Measurements from ENCODE around the gene NOL4L. TPM values are rescaled to one million over a fixed set of nuclear protein-coding genes. Genes with fewer than 3 reads are reported as not detected.

NOL4L gene
- total and polyA plus RNA-seq, 2 donors (not counting 3 experiments of a cell fraction or from before 2014, with no cell fraction given) = 55.2 to 79.6 TPM

DNA sequence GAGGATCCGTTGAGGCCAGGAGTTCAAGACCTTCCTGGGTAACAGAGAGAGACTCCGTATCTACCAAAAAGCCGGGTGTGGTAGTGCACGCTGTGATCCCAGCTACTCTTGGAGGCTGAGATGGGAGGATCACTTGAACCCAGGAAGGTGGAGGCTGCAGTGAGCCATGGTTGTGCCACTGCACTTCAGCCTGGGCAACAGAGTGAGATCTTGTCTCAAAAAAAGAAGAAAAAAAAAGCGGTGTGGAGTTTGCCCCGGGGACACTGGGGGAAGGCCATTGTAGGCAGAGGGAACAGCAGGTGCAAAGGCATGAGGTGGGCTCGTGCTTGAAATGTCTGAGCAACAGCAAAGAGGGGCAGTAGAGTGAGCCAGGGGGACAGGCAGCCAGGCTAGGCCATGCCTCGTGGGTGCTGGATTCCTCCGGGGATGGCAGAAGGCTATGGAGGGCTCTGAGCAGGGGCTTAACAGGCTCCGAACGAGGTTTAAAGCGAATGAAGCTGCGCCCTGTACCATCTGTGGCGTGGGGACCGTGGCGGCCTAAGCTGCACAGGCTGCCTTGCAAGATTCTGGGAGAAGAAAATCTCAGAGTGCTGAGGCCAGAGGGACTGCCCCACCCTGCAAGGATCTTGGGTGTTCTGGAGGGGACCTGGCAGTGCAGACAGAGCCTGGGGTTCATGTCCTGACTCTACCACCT, 36.9 kb upstream of the NOL4L start:
- FAIRE-seq = no peak

DNA sequence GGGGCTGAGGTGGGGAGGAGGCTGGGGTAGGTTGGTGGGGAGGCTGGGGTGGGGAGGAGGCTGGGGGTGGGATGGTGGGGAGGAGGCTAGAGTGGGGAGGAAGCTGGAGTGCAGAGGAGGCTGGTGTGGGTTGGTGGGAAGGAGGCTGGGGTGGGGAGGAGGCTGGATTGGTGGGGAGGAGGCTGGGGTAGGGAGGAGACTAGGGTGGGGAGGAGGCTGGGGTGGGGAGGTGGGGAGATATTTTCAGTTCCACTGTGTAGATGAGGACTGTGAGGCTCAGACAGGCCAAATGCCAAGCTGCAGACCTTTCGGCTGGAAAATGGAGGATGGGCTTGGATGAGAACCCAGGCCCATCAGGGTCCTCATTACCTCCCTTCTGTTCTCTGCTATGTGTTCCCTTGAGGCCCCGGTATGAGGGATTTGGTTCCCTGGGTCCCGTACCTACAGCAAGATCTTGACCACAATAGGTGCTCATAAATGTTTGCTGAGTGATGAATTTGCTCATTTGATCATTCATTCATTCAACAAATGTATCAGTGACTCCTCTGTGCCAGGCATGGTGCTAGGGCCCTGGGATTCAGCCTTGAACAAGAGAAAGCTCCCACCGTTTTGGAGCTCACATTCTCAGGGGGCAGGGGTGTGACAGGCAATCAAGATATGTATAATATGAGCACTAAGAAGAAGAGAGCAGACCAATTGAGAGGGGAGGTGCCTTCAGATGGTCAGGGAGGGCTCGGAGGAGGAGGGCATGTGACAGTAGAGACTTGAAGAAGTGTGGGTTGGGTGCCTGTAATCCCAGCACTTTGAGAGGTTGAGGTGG, 36.1 kb upstream of the NOL4L start:
- TF ChIP-seq POLR2AphosphoS5 (IDR thresholded peaks at IDR 0.05; ENCODE audit: insufficient read depth, low read depth, low read length) = no peak
- Histone ChIP-seq H3K4me2 (ENCODE audit: insufficient read depth, low read length) (no peak overlapping the region), H3K27ac (ENCODE audit: insufficient read depth, low read depth, low read length) (no peak overlapping the region), H3K9ac (replicated peaks; ENCODE audit: extremely low read depth, insufficient read depth, low read length) (no peak overlapping the region), H3K79me2 (ENCODE audit: control insufficient read depth, insufficient read depth, low read length) (no peaks in the 10 kb centered on the region), H3K4me1 (ENCODE audit: control insufficient read depth, extremely low read depth, insufficient read depth, low read length) (no peaks in the 10 kb centered on the region), H3K36me3 (ENCODE audit: control insufficient read depth in 2 of 2, extremely low read depth in 1 of 2, insufficient read depth in 2 of 2, low read length in 2 of 2) (no peaks in the 10 kb centered on the region), H3K27me3 (ENCODE audit: control insufficient read depth in 2 of 2, insufficient read depth in 2 of 2, low read length in 2 of 2) (no peaks in the 10 kb centered on the region), H3K9me1 (replicated peaks; ENCODE audit: control insufficient read depth, extremely low read depth, insufficient read depth, low read length) (no peaks in the 10 kb centered on the region), H3K4me3 (replicated peaks in 1 of 3; ENCODE audit: insufficient read depth in 1 of 3, low read depth in 1 of 3, low read length in 3 of 3) (no peak overlapping the region), H3K9me3 (replicated peaks; ENCODE audit: control insufficient read depth, insufficient read depth, low read length) (no peaks in the 10 kb centered on the region), H2AFZ (ENCODE audit: low read depth, low read length) (no peak overlapping the region), H4K20me1 (replicated peaks; ENCODE audit: control insufficient read depth, extremely low read depth, insufficient read depth, low read length) (no peaks in the 10 kb centered on the region)
- BruUV-seq (replicated peaks) = no TSS peak
- DNase-seq (ENCODE audit: low read depth, low spot score) (no peak), FAIRE-seq (no peak)
- intact Hi-C loops (cut with micrococcal nuclease) (no loop called here), dilution Hi-C loops (cut with MboI; ENCODE audit: extremely low pct_ligation_motif_present, low sequenced_read_pairs) (no loop called here)
- ChIA-PET CTCF (interaction anchor here (1.8 kb wide), 1 partner anchor 10 kb away, joined by 6 read pairs; no protein-coding TSS in a partner anchor), POLR2A (interaction anchor here (0.7 kb wide), 1 partner anchor 213 kb away, joined by 5 read pairs; no protein-coding TSS in a partner anchor)

More for the DNA sequence above, 36.9 kb upstream of the NOL4L start:
- Histone ChIP-seq H2AFZ (ENCODE audit: low read depth, low read length) (no peak overlapping the region), H3K9me1 (replicated peaks; ENCODE audit: control insufficient read depth, extremely low read depth, insufficient read depth, low read length) (no peaks in the 10 kb centered on the region), H3K27me3 (ENCODE audit: control insufficient read depth in 2 of 2, insufficient read depth in 2 of 2, low read length in 2 of 2) (peaks cover 0 to 3% of the 10 kb centered on the region in 2 experiments), H3K9me3 (replicated peaks; ENCODE audit: control insufficient read depth, insufficient read depth, low read length) (no peaks in the 10 kb centered on the region), H4K20me1 (replicated peaks; ENCODE audit: control insufficient read depth, extremely low read depth, insufficient read depth, low read length) (no peaks in the 10 kb centered on the region), H3K27ac (ENCODE audit: insufficient read depth, low read depth, low read length) (no peak overlapping the region), H3K4me2 (ENCODE audit: insufficient read depth, low read length) (no peak overlapping the region), H3K4me1 (ENCODE audit: control insufficient read depth, extremely low read depth, insufficient read depth, low read length) (no peaks in the 10 kb centered on the region), H3K4me3 (replicated peaks in 1 of 3; ENCODE audit: insufficient read depth in 1 of 3, low read depth in 1 of 3, low read length in 3 of 3) (no peak overlapping the region), H3K9ac (replicated peaks; ENCODE audit: extremely low read depth, insufficient read depth, low read length) (no peak overlapping the region), H3K79me2 (ENCODE audit: control insufficient read depth, insufficient read depth, low read length) (no peaks in the 10 kb centered on the region), H3K36me3 (ENCODE audit: control insufficient read depth in 2 of 2, extremely low read depth in 1 of 2, insufficient read depth in 2 of 2, low read length in 2 of 2) (no peaks in the 10 kb centered on the region)
- no peak for DNase-seq (ENCODE audit: low read depth, low spot score)
- BruUV-seq (replicated peaks) = no TSS peak
- CTCF ChIA-PET = no interaction called here
- TF ChIP-seq FOS (IDR thresholded peaks at IDR 0.05; ENCODE audit: borderline replicate concordance, insufficient read depth, low read length) (no peak), MYC (IDR thresholded peaks at IDR 0.05; ENCODE audit: low read depth, low read length) (no peak)
- dilution Hi-C loops (cut with MboI; ENCODE audit: extremely low pct_ligation_motif_present, low sequenced_read_pairs) (no loop called here), intact Hi-C loops (cut with micrococcal nuclease) (no loop called here)
- POLR2A ChIA-PET = no interaction called here

All from endothelial cell of umbilical vein (primary cell).